B cell (primary cell): ENCODE data around the gene MAP1S. TPM values are rescaled to one million over a fixed set of nuclear protein-coding genes. Genes with fewer than 3 reads are reported as not detected.
A peak's percentile ranks its signal among the peaks of the same experiment; 100 is the strongest.

Experiments
- ATAC-seq: fragments of 200-7000 bp; cut with Tn5 transposase; one replicate; pipeline ENCODE4 v1.10.0; 2021; ENCODE audit warnings: low read depth, mild to moderate bottlenecking, moderate number of reproducible peaks, moderate library complexity
- CTCF ChIA-PET: fragments of 350-600 bp; sonication (Branson Sonifier 250); formaldehyde crosslinking; loops from one replicate; lab custom pipeline; 2021; ENCODE audit warnings: antibody characterized with exemption, inconsistent platforms; lab: Charles Lee
- POLR2A ChIA-PET: fragments of 350-600 bp; sonication (Branson Sonifier 250); formaldehyde crosslinking; loops from one replicate; lab custom pipeline; 2021; ENCODE audit warnings: antibody characterized with exemption; lab: Charles Lee
- DNase-seq: peaks from one replicate; pipeline ENCODE4 v3.0.0; 2013
- H2AFZ ChIP-seq: 2 replicates; pipeline ENCODE4 v1.6.1; 2012; ENCODE audit warnings: mild to moderate bottlenecking, low read depth, low read length; ENCODE audit not compliant: insufficient read depth, poor library complexity, severe bottlenecking
- H3K27ac ChIP-seq, 2 donors: 1 replicate in 1 of 2; 2 replicates in 1 of 2; pipeline ENCODE4 v1.5.1; 2012 to 2013; ENCODE audit warnings: low read length in 2 of 2, mild to moderate bottlenecking in 2 of 2, moderate library complexity in 1 of 2
- H3K27me3 ChIP-seq, 4 experiments: fragments of 200-600 bp in 1 of 4; sonication (generic) in 1 of 4; replicated peaks in 1 of 4; 1 replicate in 2 of 4; 2 replicates in 2 of 4; pipeline versions ENCODE4 v1.6.1 to v1.7.0; 2013 to 2016; ENCODE audit warnings: low read length in 3 of 4, mild to moderate bottlenecking in 2 of 4, mixed read lengths in 1 of 4, moderate library complexity in 1 of 4; ENCODE audit not compliant: insufficient read depth in 4 of 4, control insufficient read depth in 3 of 4; ENCODE audit errors: control extremely low read depth in 1 of 4
- H3K36me3 ChIP-seq, 2 experiments: replicated peaks in 1 of 2; 1 replicate in 1 of 2; 2 replicates in 1 of 2; pipeline versions ENCODE4 v1.6.1 to v1.7.1; 2013; ENCODE audit warnings: low read length in 1 of 2; ENCODE audit not compliant: insufficient read depth in 2 of 2, control insufficient read depth in 1 of 2; ENCODE audit errors: control extremely low read depth in 1 of 2, extremely low read depth in 1 of 2
- H3K4me1 ChIP-seq, 2 donors: fragments of 200-600 bp in 1 of 2; sonication (generic) in 1 of 2; 1 replicate in 1 of 2; 2 replicates in 1 of 2; pipeline versions ENCODE4 v1.5.1 to v1.6.1; 2013 to 2017; ENCODE audit warnings: low read length in 2 of 2; ENCODE audit not compliant: control insufficient read depth in 2 of 2, insufficient read depth in 2 of 2
- H3K4me2 ChIP-seq: replicated peaks from 2 replicates; pipeline ENCODE3; 2012; ENCODE audit warnings: mild to moderate bottlenecking, low read depth, low read length; ENCODE audit not compliant: poor library complexity, severe bottlenecking
- H3K4me3 ChIP-seq, 5 experiments: fragments of 200-600 bp in 1 of 5; sonication (generic) in 1 of 5; 1 replicate in 3 of 5; 2 replicates in 2 of 5; pipeline versions ENCODE4 v1.5.1 to v1.7.0; 2011 to 2016; ENCODE audit warnings: low read length in 4 of 5, mild to moderate bottlenecking in 4 of 5, low read depth in 2 of 5, control low read depth in 1 of 5, moderate library complexity in 1 of 5; ENCODE audit not compliant: insufficient read depth in 1 of 5; ENCODE audit errors: control extremely low read depth in 1 of 5, extremely low read depth in 1 of 5
- H3K79me2 ChIP-seq: fragments of 200-600 bp; sonication (generic); one replicate; pipeline ENCODE4 v1.6.0; 2016; ENCODE audit warnings: low read length; ENCODE audit not compliant: control insufficient read depth, insufficient read depth
- H3K9ac ChIP-seq: fragments of 200-600 bp; sonication (generic); 2 replicates; pipeline ENCODE4 v1.6.1; 2017; ENCODE audit warnings: mild to moderate bottlenecking, low read length, moderate library complexity
- H3K9me3 ChIP-seq, 3 donors: one replicate each; pipeline versions ENCODE4 v1.6.1 to v1.7.1; 2013; ENCODE audit warnings: low read length in 2 of 3; ENCODE audit not compliant: control insufficient read depth in 2 of 3, insufficient read depth in 1 of 3; ENCODE audit errors: control extremely low read depth in 1 of 3
- H4K20me1 ChIP-seq: 2 replicates; pipeline ENCODE4 v1.6.0; 2012; ENCODE audit warnings: mild to moderate bottlenecking, low read length; ENCODE audit not compliant: insufficient read depth, control insufficient read depth, poor library complexity, severe bottlenecking
- H3K27ac Mint-ChIP-seq: one replicate; pipeline ENCODE4 v1.8.0; 2021; ENCODE audit warnings: mixed read lengths
- H3K27me3 Mint-ChIP-seq: one replicate; pipeline ENCODE4 v1.8.0; 2021; ENCODE audit warnings: mixed read lengths
- H3K4me1 Mint-ChIP-seq: one replicate; pipeline ENCODE4 v1.8.0; 2021; ENCODE audit warnings: mixed read lengths
- H3K4me3 Mint-ChIP-seq: one replicate; pipeline ENCODE4 v1.8.0; 2021; ENCODE audit warnings: mixed read lengths
- H3K9me3 Mint-ChIP-seq: one replicate; pipeline ENCODE4 v1.8.0; 2022; ENCODE audit warnings: mixed read lengths; ENCODE audit not compliant: insufficient read depth
- EZH2 ChIP-seq: IDR thresholded peaks from 2 replicates; pipeline ENCODE4 v1.6.1; 2012; ENCODE audit warnings: borderline replicate concordance, low read depth, mild to moderate bottlenecking, moderate library complexity, low read length; ENCODE audit not compliant: insufficient read depth, poor library complexity, severe bottlenecking
- WGBS: methylation state at CpG from one replicate; pipeline ENCODE4 v1.1.5; 2013; ENCODE audit warnings: missing lambda C conversion rate; ENCODE audit not compliant: insufficient coverage; 5-methylcytosine and 5-hydroxymethylcytosine counted together
- intact Hi-C: fragments of 100-400 bp; cut with micrococcal nuclease; formaldehyde crosslinking; loops from one replicate; pipeline ENCODE4 v1.10.0; 2022
- polyA plus RNA-seq: library from polyadenylated mRNA; depleted of rRNA; stranded (reverse); fragments of >200 nt; gene quantifications from 2 replicates; pipeline ENCODE4 v1.2.3, GENCODE V29; 2012
- total RNA-seq, 2 donors: library from RNA; stranded (reverse); fragments of 120-200 nt in 1 of 2; gene quantifications; 1 replicate in 1 of 2; 2 replicates in 1 of 2; pipeline versions ENCODE4 v1.2.3 to v1.2.4, GENCODE V29; 2013 to 2022
- TF ChIP-seq, protein P1 (sequence below): fragments of 200-600 bp; IDR thresholded peaks from one replicate; pipeline ENCODE4 v1.8.0; 2022; ENCODE audit warnings: antibody characterized with exemption, mild to moderate bottlenecking

The MAP1S gene
- total and polyA plus RNA-seq, 2 donors (not counting 1 experiment from before 2014, with no cell fraction given) = 38.2 to 83.0 TPM

DNA sequence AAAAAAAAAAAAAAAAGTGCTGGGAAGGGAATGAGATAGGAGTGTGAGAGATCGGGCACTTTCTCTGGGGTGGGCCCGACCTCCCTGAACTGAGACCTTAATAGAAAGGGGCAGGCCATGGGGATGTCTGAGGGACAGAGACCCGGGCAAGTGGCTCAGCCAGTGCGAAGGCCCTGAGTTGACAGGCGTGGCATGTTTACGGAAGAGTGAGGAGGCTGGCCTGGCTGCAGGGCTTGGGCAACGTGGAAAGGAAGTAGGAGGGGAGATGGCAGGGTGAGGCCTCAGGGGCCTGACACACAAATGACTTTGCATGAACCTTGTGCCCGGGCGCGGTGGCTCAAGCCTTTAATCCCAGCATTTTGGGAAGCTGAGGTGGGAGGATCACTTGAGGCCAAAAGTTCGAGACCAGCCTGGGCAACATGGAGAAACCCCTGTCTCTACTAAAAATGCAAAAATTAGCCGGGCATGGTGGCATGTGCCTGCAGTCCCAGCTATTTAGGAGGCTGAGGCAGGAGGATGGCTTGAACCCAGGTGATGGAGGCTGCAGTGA is 45.9 kb downstream of the MAP1S start:
- Mint-ChIP-seq H3K4me3 (peak overlapping the region; percentile 41), H3K9me3 (no peaks in the 10 kb centered on the region), H3K27ac (peak overlapping the region; percentile 88), H3K4me1 (peaks cover 31% of the 10 kb centered on the region), H3K27me3 (no peaks in the 10 kb centered on the region)
- Histone ChIP-seq H3K4me1 (peaks cover 11 to 21% of the 10 kb centered on the region in 2 donors), H3K79me2 (peaks cover 61% of the 10 kb centered on the region), H2AFZ (no peak overlapping the region), H3K9me3 (no peaks in the 10 kb centered on the region), H3K27ac (peak overlapping the region; percentile 12 to 18), H3K4me3 (no peak overlapping the region), H4K20me1 (peaks cover 31% of the 10 kb centered on the region), H3K36me3 (peaks cover 3 to 72% of the 10 kb centered on the region in 2 experiments), H3K27me3 (no peaks in the 10 kb centered on the region), H3K9ac (no peak overlapping the region), H3K4me2 (no peak overlapping the region)
- 43% methylated on average over 9 of the region's 12 CpGs for WGBS
- TF ChIP-seq, protein P1, sequence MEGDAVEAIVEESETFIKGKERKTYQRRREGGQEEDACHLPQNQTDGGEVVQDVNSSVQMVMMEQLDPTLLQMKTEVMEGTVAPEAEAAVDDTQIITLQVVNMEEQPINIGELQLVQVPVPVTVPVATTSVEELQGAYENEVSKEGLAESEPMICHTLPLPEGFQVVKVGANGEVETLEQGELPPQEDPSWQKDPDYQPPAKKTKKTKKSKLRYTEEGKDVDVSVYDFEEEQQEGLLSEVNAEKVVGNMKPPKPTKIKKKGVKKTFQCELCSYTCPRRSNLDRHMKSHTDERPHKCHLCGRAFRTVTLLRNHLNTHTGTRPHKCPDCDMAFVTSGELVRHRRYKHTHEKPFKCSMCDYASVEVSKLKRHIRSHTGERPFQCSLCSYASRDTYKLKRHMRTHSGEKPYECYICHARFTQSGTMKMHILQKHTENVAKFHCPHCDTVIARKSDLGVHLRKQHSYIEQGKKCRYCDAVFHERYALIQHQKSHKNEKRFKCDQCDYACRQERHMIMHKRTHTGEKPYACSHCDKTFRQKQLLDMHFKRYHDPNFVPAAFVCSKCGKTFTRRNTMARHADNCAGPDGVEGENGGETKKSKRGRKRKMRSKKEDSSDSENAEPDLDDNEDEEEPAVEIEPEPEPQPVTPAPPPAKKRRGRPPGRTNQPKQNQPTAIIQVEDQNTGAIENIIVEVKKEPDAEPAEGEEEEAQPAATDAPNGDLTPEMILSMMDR = no peak
- TF ChIP-seq EZH2 = no peak
- POLR2A ChIA-PET = interaction anchor here (0.7 to 1.3 kb wide), 2 partner anchors 15 to 26 kb away, joined by 5 read pairs; no protein-coding TSS in a partner anchor
- ATAC-seq = peak; percentile 79
- CTCF ChIA-PET = interaction anchor here (1.2 to 4.9 kb wide), 8 partner anchors 11 to 90 kb away, joined by 6 to 137 read pairs (median 26); partner anchors contain the start of gene FCHO1
- intact Hi-C loops = loop anchor here (1.0 kb wide), 1 partner anchor 11 kb away; no protein-coding TSS in a partner anchor
- no peak for DNase-seq

DNA sequence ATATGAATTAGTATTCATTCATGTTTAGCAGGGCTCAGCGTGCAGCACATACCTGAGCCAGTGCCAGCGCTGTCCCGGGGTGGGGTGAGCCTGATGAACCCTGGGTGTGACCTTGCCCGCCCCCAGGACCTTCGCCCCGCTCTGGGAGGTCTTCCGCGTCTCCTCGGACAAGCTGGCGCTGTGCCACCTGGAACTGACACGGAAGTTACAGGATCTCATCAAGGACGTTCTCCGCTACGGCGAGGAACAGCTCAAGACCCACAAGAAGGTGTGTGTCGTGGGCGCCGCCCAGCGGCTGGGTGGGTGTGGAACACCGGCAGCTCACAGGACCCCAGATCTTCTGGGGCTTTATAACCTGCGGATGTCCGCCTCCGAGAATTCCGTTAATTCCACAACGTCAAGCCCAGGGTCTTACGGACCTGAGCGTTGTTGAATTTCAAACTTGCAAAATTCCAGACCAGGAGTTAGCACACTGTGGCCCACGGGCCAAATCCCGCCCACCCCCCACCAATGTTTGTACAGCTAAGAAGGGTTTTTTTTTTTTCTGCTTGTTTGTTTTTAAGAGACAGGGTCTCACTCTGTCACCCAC is 47.4 kb downstream of the MAP1S start:
- H3K9ac ChIP-seq = no peak overlapping the region
- intact Hi-C loops = loop anchor here (1.0 kb wide), 2 partner anchors 18 to 62 kb away; no protein-coding TSS in a partner anchor
- peaks cover 31% of the 10 kb centered on the region for H4K20me1 ChIP-seq
- TF ChIP-seq EZH2 = no peak
- TF ChIP-seq, protein P1 = peak; percentile 78
- peaks cover 3 to 71% of the 10 kb centered on the region in 2 experiments for H3K36me3 ChIP-seq
- H3K27ac Mint-ChIP-seq = peak overlapping the region; percentile 72
- no peaks in the 10 kb centered on the region for H3K27me3 ChIP-seq
- H3K9me3 Mint-ChIP-seq = no peaks in the 10 kb centered on the region
- H3K9me3 ChIP-seq = no peaks in the 10 kb centered on the region
- POLR2A ChIA-PET = interaction anchor here (0.6 to 1.0 kb wide), 5 partner anchors 11 to 89 kb away, joined by 3 to 4 read pairs (median 3); partner anchors contain the start of gene JAK3
- no peak overlapping the region for H3K4me2 ChIP-seq
- peak; percentile 74 for DNase-seq
- peaks cover 49% of the 10 kb centered on the region for H3K79me2 ChIP-seq
- peak; percentile 62 for ATAC-seq
- 53% methylated on average over 25 of the region's 29 CpGs for WGBS
- H3K27ac ChIP-seq = no peak overlapping the region
- no peak overlapping the region for H3K4me3 ChIP-seq
- no peaks in the 10 kb centered on the region for H3K27me3 Mint-ChIP-seq
- CTCF ChIA-PET = interaction anchor here (0.5 to 4.9 kb wide), 33 partner anchors 9 to 699 kb away, joined by 3 to 137 read pairs (median 5); partner anchors contain the start of genes CCDC124, FCHO1, JAK3 and MAP1S
- H3K4me3 Mint-ChIP-seq = peak overlapping the region; percentile 29
- H3K4me1 ChIP-seq = peaks cover 4 to 12% of the 10 kb centered on the region in 2 donors
- no peak overlapping the region for H2AFZ ChIP-seq
- peaks cover 20% of the 10 kb centered on the region for H3K4me1 Mint-ChIP-seq
